Keratinocyte (primary cell): Measurements from ENCODE around the gene ANKFY1. TPM values are rescaled to one million over a fixed set of nuclear protein-coding genes. Genes with fewer than 3 reads are reported as not detected.
A peak's percentile ranks its signal among the peaks of the same experiment; 100 is the strongest.

Source experiments
- DNase-seq: peaks from one replicate; pipeline ENCODE4 v3.0.0-alpha.2; 2011; ENCODE audit warnings: low read depth, missing footprints, low spot score
- FAIRE-seq: peaks from 2 replicates; lab custom pipeline; 2011; peaks lifted over from hg19 to GRCh38; lab: Jason Lieb, UNC
- H2AFZ ChIP-seq: 2 replicates; pipeline ENCODE4 v1.6.0; 2012; ENCODE audit warnings: low read length, control low read depth, inconsistent platforms; ENCODE audit not compliant: control insufficient read depth
- H3K27ac ChIP-seq: 2 replicates; pipeline ENCODE4 v1.5.1; 2011; ENCODE audit warnings: low read length; ENCODE audit not compliant: control insufficient read depth, insufficient read depth
- H3K27me3 ChIP-seq: 3 replicates; pipeline ENCODE4 v1.6.0; 2011; ENCODE audit warnings: low read length; ENCODE audit not compliant: control insufficient read depth, insufficient read depth; ENCODE audit errors: extremely low read depth
- H3K36me3 ChIP-seq, 2 experiments: 2 replicates in 1 of 2; 3 replicates in 1 of 2; pipeline ENCODE4 v1.5.1; 2011; ENCODE audit warnings: low read length in 2 of 2, mild to moderate bottlenecking in 1 of 2; ENCODE audit not compliant: control insufficient read depth in 2 of 2, insufficient read depth in 2 of 2; ENCODE audit errors: extremely low read depth in 1 of 2
- H3K4me1 ChIP-seq: 3 replicates; pipeline ENCODE4 v1.5.1; 2011; ENCODE audit warnings: low read length; ENCODE audit not compliant: control insufficient read depth, insufficient read depth; ENCODE audit errors: extremely low read depth
- H3K4me2 ChIP-seq: 3 replicates; pipeline ENCODE4 v1.6.0; 2011; ENCODE audit warnings: low read depth, low read length; ENCODE audit not compliant: control insufficient read depth, insufficient read depth; ENCODE audit errors: extremely low read depth
- H3K4me3 ChIP-seq, 3 experiments: fragments of 200-600 bp in 1 of 3; sonication (generic) in 1 of 3; 2 replicates in 2 of 3; 3 replicates in 1 of 3; pipeline ENCODE4 v1.5.1; 2011 to 2016; ENCODE audit warnings: low read length in 3 of 3, mild to moderate bottlenecking in 3 of 3, control low read depth in 2 of 3, inconsistent platforms in 1 of 3, low read depth in 1 of 3, mixed read lengths in 1 of 3, mixed run types in 1 of 3, moderate library complexity in 1 of 3; ENCODE audit not compliant: control insufficient read depth in 2 of 3, insufficient read depth in 2 of 3; ENCODE audit errors: extremely low read depth in 1 of 3
- H3K79me2 ChIP-seq: 2 replicates; pipeline ENCODE4 v1.6.0; 2012; ENCODE audit warnings: low read length; ENCODE audit not compliant: control insufficient read depth, insufficient read depth
- H3K9ac ChIP-seq: 3 replicates; pipeline ENCODE4 v1.6.0; 2011; ENCODE audit warnings: low read length; ENCODE audit not compliant: control insufficient read depth, insufficient read depth; ENCODE audit errors: extremely low read depth
- H3K9me1 ChIP-seq: 3 replicates; pipeline ENCODE4 v1.6.0; 2011; ENCODE audit warnings: low read length; ENCODE audit not compliant: control insufficient read depth, insufficient read depth; ENCODE audit errors: extremely low read depth
- H3K9me3 ChIP-seq: 2 replicates; pipeline ENCODE4 v1.5.1; 2012; ENCODE audit warnings: low read depth, low read length; ENCODE audit not compliant: control insufficient read depth
- H4K20me1 ChIP-seq: 3 replicates; pipeline ENCODE4 v1.6.0; 2011; ENCODE audit warnings: low read length; ENCODE audit not compliant: control insufficient read depth, insufficient read depth; ENCODE audit errors: extremely low read depth
- CTCF ChIP-seq, 3 experiments: IDR thresholded peaks in 1 of 3; conservative IDR thresholded peaks in 1 of 3; optimal IDR thresholded peaks in 1 of 3; 2 replicates in 2 of 3; 3 replicates in 1 of 3; pipeline versions ENCODE3 to v1.5.1; 2011; ENCODE audit warnings: low read length in 3 of 3, mild to moderate bottlenecking in 3 of 3, moderate library complexity in 2 of 3, control low read depth in 1 of 3, inconsistent platforms in 1 of 3; ENCODE audit not compliant: insufficient read depth in 2 of 3; ENCODE audit errors: extremely low read depth in 1 of 3
- EZH2 ChIP-seq: IDR thresholded peaks from one replicate; pipeline ENCODE4 v1.6.1; 2012; ENCODE audit warnings: inconsistent platforms, mild to moderate bottlenecking, low read length, moderate library complexity
- dilution Hi-C: fragments of 300-500 bp; cut with MboI; formaldehyde crosslinking; loops from one replicate; pipeline ENCODE4 v1.7.0; 2020; ENCODE audit warnings: low sequenced_read_pairs; ENCODE audit not compliant: extremely low pct_ligation_motif_present
- polyA plus RNA-seq, 5 experiments: library from polyadenylated mRNA; depleted of rRNA in 3 of 5; stranded (reverse) in 3 of 5; stranded (forward) in 1 of 5; unstranded in 1 of 5; fragments of >200 nt; gene quantifications; 1 replicate in 1 of 5; 2 replicates in 3 of 5; 3 replicates in 1 of 5; pipeline versions ENCODE4 v1.2.1 to v1.2.3, GENCODE V29; 2011 to 2012; ENCODE audit warnings: missing spikeins in 2 of 5, low read depth in 1 of 5, low replicate concordance in 1 of 5

ANKFY1 gene
- polyA plus RNA-seq, 1 donor (not counting 4 experiments of a cell fraction or from before 2014, with no cell fraction given) = 27.0 TPM

GRCh38 chr17:4186357-4186881 lies 77.4 kb downstream of the ANKFY1 start:
- peaks cover 31 to 39% of the 10 kb centered on the region in 2 experiments for H3K36me3 ChIP-seq
- peak overlapping the region; percentile 87 for H3K4me2 ChIP-seq
- peak overlapping the region; percentile 48 for H3K9ac ChIP-seq
- TF ChIP-seq CTCF (optimal IDR thresholded peaks at IDR 0.05 in 1 of 3, IDR thresholded peaks at IDR 0.05 in 1 of 3, conservative IDR thresholded peaks at IDR 0.05 in 1 of 3; ENCODE audit: extremely low read depth in 1 of 3, insufficient read depth in 2 of 3, low read length in 3 of 3) (no peak), EZH2 (no peak)
- FAIRE-seq (no peak), DNase-seq (no peak)
- H4K20me1 ChIP-seq = no peaks in the 10 kb centered on the region
- no peaks in the 10 kb centered on the region for H3K27me3 ChIP-seq
- no peaks in the 10 kb centered on the region for H3K79me2 ChIP-seq
- peak overlapping the region in 2 of 3 experiments; percentile 29 to 67 for H3K4me3 ChIP-seq
- dilution Hi-C loops = no loop called here
- no peaks in the 10 kb centered on the region for H3K9me3 ChIP-seq
- H3K27ac ChIP-seq = peak overlapping the region; percentile 85
- H3K4me1 ChIP-seq = peaks cover 22% of the 10 kb centered on the region
- no peak overlapping the region for H2AFZ ChIP-seq
- no peaks in the 10 kb centered on the region for H3K9me1 ChIP-seq

GRCh38 chr17:4185656-4186055 lies 78.1 kb downstream of the ANKFY1 start:
- Histone ChIP-seq H3K9ac (no peak overlapping the region), H3K4me3 (no peak overlapping the region), H3K27ac (no peak overlapping the region), H3K36me3 (peaks cover 38 to 39% of the 10 kb centered on the region in 2 experiments), H3K4me1 (peaks cover 22% of the 10 kb centered on the region), H3K9me1 (no peaks in the 10 kb centered on the region), H3K27me3 (no peaks in the 10 kb centered on the region), H4K20me1 (no peaks in the 10 kb centered on the region), H3K79me2 (no peaks in the 10 kb centered on the region), H2AFZ (no peak overlapping the region), H3K9me3 (no peaks in the 10 kb centered on the region), H3K4me2 (no peak overlapping the region)
- DNase-seq (no peak), FAIRE-seq (no peak)
- dilution Hi-C loops = no loop called here
- TF ChIP-seq EZH2 (no peak), CTCF (optimal IDR thresholded peaks at IDR 0.05 in 1 of 3, IDR thresholded peaks at IDR 0.05 in 1 of 3, conservative IDR thresholded peaks at IDR 0.05 in 1 of 3; ENCODE audit: extremely low read depth in 1 of 3, insufficient read depth in 2 of 3, low read length in 3 of 3) (no peak)
